GM19397 (cell line): Measurements from ENCODE around the gene KIF3A.

ENCODE experiments used
- ATAC-seq: cut with Tn5 transposase; IDR thresholded peaks from one replicate; pipeline ENCODE4 v1.9.1; 2021; ENCODE audit warnings: mild to moderate bottlenecking, moderate library complexity; ENCODE audit not compliant: unreplicated experiment

Gene KIF3A

GRCh38 chr5:132771503-132771998, 34.2 kb upstream of the KIF3A start:
- no peak for ATAC-seq

GRCh38 chr5:132770476-132771159, 33.3 kb upstream of the KIF3A start:
- ATAC-seq: no peak

GRCh38 chr5:132768485-132768868, 31.1 kb upstream of the KIF3A start:
- no peak for ATAC-seq

GRCh38 chr5:132767150-132767549, 29.8 kb upstream of the KIF3A start:
- no peak for ATAC-seq

GRCh38 chr5:132766806-132767055, 29.4 kb upstream of the KIF3A start:
- no peak for ATAC-seq

- ATAC-seq: no peak
Observed at GRCh38 chr5:132766020-132766805, 28.9 kb upstream of the KIF3A start.

GRCh38 chr5:132765311-132766019, 28.1 kb upstream of the KIF3A start:
- ATAC-seq: no peak

- no peak for ATAC-seq
Observed at GRCh38 chr5:132764671-132765238, 27.4 kb upstream of the KIF3A start.

GRCh38 chr5:132764051-132764450, 26.7 kb upstream of the KIF3A start:
- ATAC-seq: no peak

- ATAC-seq: no peak
Observed at GRCh38 chr5:132763181-132764036, 26.1 kb upstream of the KIF3A start.

GRCh38 chr5:132762246-132763000, 25.1 kb upstream of the KIF3A start:
- no peak for ATAC-seq

GRCh38 chr5:132761321-132762240, 24.2 kb upstream of the KIF3A start:
- ATAC-seq: no peak

- ATAC-seq: no peak
Observed at GRCh38 chr5:132760601-132761317, 23.4 kb upstream of the KIF3A start.

- no peak for ATAC-seq
Observed at GRCh38 chr5:132760049-132760420, 22.7 kb upstream of the KIF3A start.

GRCh38 chr5:132759114-132760048, 22.0 kb upstream of the KIF3A start:
- ATAC-seq: no peak

- ATAC-seq: no peak
Observed at GRCh38 chr5:132758451-132758850, 21.1 kb upstream of the KIF3A start.

GRCh38 chr5:132756542-132756941, 19.2 kb upstream of the KIF3A start:
- no peak for ATAC-seq
